Suppressor macrophage treated with lipopolysaccharide for 1 hour (primary cell): Measurements from ENCODE around the gene TSPAN11.
"Not testable (repeated sequence)": the region's sequence is repeated elsewhere in the genome, so short reads cannot be mapped to it uniquely, and the experiment has no call there.

Source experiments
- DNase-seq, 3 donors: peaks; one replicate each; pipeline ENCODE4 v3.0.0-alpha.2; 2020 to 2022

TSPAN11 gene, protein sequence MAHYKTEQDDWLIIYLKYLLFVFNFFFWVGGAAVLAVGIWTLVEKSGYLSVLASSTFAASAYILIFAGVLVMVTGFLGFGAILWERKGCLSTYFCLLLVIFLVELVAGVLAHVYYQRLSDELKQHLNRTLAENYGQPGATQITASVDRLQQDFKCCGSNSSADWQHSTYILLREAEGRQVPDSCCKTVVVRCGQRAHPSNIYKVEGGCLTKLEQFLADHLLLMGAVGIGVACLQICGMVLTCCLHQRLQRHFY

GRCh38 chr12:30926243-30927221, at the start of gene TSPAN11:
TSPAN11 (plus strand) TSS chr12:30926748; CDS start chr12:30953992, 27,244 bp downstream.
- peak in 2 of 3 donors; percentile 3 to 33 for DNase-seq

GRCh38 chr12:30877105-30877875, 49.3 kb upstream of the TSPAN11 start:
- no peak for DNase-seq

- no peak for DNase-seq
These were observed 48.5 kb upstream of the TSPAN11 start for GRCh38 chr12:30878024-30878423.

GRCh38 chr12:30880061-30880460, 46.5 kb upstream of the TSPAN11 start:
- DNase-seq: no peak

- DNase-seq: no peak
These were observed 45.7 kb upstream of the TSPAN11 start for GRCh38 chr12:30880813-30881212.

GRCh38 chr12:30882706-30883105, 43.8 kb upstream of the TSPAN11 start:
- no peak for DNase-seq

GRCh38 chr12:30884799-30885198, 41.7 kb upstream of the TSPAN11 start:
- DNase-seq: no peak

DNA sequence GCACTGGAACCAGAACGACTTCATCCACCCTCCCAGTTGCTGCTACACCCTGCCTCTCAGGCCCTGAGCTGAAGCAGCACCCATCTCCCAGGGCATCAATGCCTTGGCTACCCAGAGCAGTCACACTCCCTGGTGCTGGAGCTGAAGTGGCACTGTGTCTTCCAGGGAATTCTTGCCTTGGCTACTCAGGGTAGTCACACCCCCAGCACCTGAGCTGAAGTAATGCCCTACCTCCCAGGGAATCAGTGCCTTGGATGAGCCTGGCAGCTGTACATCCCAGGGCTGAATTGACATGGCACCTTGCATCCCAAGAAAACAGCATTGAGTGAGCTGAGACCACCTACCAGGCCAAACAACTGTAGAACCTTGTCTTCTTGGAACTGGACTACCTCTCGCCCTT, 41.2 kb upstream of the TSPAN11 start:
- DNase-seq: no peak

DNA sequence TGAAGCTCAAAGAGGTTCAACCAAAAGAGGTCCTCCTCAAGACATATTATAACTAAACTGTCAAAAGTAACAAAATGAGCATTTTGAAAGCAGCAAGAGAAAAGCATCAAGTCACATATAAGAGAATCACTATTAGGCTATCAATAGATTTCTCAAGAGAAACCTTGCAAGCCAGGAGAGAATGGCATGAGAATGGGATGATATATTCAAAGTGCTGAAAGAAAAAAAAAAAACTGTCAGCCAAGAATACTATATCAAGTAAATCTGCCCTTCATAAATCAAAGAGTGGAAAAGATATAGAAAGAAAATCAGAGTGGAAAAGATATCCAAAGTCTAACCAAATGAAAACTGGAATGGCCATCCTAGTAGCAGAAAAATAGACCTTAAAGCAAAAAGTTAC, 39.3 kb upstream of the TSPAN11 start:
- DNase-seq: no peak

GRCh38 chr12:30888241-30888640, 38.3 kb upstream of the TSPAN11 start:
- no peak for DNase-seq

GRCh38 chr12:30894531-30894930, 32.0 kb upstream of the TSPAN11 start:
- not testable (repeated sequence) for DNase-seq

DNA sequence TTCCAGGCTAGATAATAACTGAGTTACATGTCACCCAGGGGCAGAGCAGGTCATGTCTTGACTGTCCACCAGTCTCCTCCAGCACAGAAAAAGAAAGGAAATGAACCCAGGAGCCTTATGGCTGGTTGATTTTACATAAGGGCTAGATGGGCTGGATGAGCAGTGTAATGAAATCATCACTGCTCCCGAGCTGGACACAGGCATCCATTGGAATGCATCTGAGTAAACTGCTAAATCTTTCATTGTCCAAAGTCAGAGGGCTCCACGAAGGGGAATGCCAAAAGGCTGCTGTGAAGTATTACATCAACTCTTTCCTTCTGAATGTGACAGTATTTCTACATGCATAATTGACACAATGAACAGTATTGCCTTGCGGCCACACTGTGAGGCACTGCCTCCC, 30.1 kb upstream of the TSPAN11 start:
- DNase-seq: no peak

GRCh38 chr12:30898846-30899245, 27.7 kb upstream of the TSPAN11 start:
- no peak for DNase-seq

DNA sequence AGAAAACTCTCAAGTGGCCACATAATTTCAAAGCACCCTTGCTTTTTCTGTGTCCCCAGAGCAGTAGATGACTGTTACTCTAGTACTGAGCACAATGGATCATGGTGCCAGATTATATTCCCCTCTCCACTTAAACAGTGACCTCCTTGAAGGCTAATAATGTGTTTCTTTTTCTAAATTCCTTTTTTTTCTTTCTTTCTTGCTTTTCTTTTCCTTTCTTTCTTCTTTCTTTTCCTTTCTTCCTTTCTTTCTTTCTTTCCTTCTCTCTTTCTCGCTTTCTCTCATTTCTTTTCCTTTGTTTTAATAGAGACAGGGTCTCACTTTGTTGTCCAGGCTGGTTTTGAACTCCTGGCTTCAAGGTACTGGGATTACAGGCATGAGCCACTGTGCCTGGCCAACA, 26.2 kb upstream of the TSPAN11 start:
- no peak for DNase-seq

DNA sequence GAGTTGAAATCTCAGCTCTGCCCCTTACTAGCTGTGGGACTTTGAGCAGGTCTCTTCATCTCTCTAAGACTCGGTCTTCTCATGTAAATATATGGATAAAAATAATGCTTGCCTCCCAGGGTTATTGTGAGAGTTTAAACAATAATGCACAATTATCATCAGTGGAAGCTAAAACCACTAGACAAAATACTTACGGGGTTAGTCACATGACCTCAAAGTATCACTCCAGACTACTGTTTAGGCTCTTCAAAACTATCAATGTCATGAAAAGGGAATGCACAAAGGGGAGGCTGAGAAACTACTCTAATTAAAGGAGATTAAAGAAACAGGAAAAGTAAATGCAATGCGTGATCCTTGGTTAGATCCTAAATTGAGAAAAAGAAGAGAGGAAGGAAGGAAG, 24.5 kb upstream of the TSPAN11 start:
- no peak for DNase-seq

GRCh38 chr12:30902596-30902995, 24.0 kb upstream of the TSPAN11 start:
- DNase-seq: no peak

DNA sequence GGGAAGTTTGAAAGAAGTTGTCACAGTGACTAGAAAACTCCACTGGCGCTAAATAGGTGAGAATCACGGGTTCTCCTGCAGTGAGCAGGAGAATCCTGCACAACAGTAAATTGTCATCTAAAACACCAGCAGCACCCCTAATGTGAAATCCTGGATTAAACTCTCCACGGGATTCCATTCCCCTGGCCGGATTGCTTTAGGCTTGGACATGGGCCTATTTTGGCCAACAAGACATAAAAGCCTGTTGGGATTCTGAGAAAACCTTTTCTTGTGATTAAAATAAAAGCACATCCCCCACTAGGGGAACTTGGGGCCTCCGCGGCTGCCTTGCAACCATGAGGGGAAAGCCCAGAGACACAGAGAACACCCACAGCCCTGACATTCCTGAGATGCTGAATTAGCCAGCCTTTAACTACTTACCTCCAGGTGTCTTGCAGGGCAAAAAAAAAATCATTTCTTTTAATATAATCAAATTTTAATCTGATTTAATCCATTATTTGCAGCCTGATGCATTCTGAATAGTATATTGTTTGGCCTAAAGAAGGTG, 21.0 kb upstream of the TSPAN11 start:
- DNase-seq: no peak

GRCh38 chr12:30908076-30908721, 18.3 kb upstream of the TSPAN11 start:
- DNase-seq: no peak

GRCh38 chr12:30908722-30909348, 17.7 kb upstream of the TSPAN11 start:
- no peak for DNase-seq

DNA sequence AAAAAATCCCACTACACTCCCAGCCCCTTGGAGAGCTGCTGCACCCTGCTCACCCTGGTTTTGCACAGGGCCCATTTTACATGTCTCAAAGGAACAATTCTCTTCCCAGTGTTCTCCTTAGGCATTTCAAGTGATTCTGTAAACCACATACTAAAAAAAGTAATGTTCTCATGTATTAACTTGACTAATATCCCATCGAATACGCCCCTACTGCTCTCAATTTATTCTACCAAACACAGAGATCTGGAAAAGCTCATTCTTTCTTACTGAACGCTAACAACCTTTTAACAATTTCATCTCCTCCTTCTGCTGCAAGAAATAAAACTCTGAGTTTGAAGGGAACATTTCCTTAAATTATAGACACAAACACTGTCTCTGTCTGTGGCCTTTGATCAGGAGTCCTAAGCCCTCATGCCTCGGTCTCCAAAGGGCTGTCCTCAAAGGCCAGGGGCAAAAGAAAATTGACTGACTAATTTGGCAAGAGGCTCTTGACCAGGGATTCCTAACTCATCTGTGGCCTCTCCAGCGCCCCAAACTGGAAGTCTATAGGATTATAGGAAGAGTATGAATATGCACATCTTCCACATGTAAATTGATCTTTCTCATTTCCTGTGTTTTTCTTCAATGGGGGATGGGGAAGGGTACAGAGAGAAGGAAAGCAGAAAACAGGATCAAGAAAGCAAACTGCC, 17.1 kb upstream of the TSPAN11 start:
- no peak for DNase-seq

- DNase-seq: no peak
These were observed 16.6 kb upstream of the TSPAN11 start for GRCh38 chr12:30910038-30910350.

GRCh38 chr12:30911207-30911606, 15.3 kb upstream of the TSPAN11 start:
- no peak for DNase-seq
